Neural crest cell (in vitro differentiated cells): ENCODE results near the gene HIP1R. TPM values are rescaled to one million over a fixed set of nuclear protein-coding genes. Genes with fewer than 3 reads are reported as not detected.

Source experiments
- DNase-seq: peaks from one replicate; pipeline ENCODE4 v3.0.0; 2021; ENCODE audit warnings: low read depth, mixed read lengths, low spot score
- H3K27ac Mint-ChIP-seq: one replicate; pipeline ENCODE4 v1.8.0; 2021; ENCODE audit warnings: mild to moderate bottlenecking, mixed read lengths; ENCODE audit not compliant: unreplicated experiment
- H3K27me3 Mint-ChIP-seq: 2 replicates; pipeline ENCODE4 v1.8.0; 2021; ENCODE audit warnings: low read depth, mild to moderate bottlenecking, mixed read lengths
- H3K36me3 Mint-ChIP-seq: 2 replicates; pipeline ENCODE4 v1.8.0; 2021; ENCODE audit warnings: low read depth, mild to moderate bottlenecking, mixed read lengths
- H3K4me1 Mint-ChIP-seq: 2 replicates; pipeline ENCODE4 v1.8.0; 2021; ENCODE audit warnings: mixed read lengths
- H3K4me3 Mint-ChIP-seq: one replicate; pipeline ENCODE4 v1.8.0; 2021; ENCODE audit warnings: mild to moderate bottlenecking, mixed read lengths
- H3K9me3 Mint-ChIP-seq: 2 replicates; pipeline ENCODE4 v1.8.0; 2021; ENCODE audit warnings: mixed read lengths
- CTCF ChIP-seq: fragments of 200-600 bp; sonication (generic); conservative IDR thresholded peaks from 2 replicates; pipeline ENCODE4 v1.5.0; 2021; ENCODE audit warnings: antibody characterized with exemption, mild to moderate bottlenecking
- total RNA-seq: library from RNA; stranded (reverse); gene quantifications from 2 replicates; pipeline ENCODE4 v1.2.1, GENCODE V29; 2021

Gene HIP1R
- total RNA-seq, 1 donor from 2014 or later: 23.2 TPM

- no peak for TF ChIP-seq CTCF
- peaks cover 8% of the 10 kb centered on the region for H3K4me1 Mint-ChIP-seq
- no peak overlapping the region for H3K4me3 Mint-ChIP-seq
- DNase-seq: no peak
- H3K27me3 Mint-ChIP-seq: no peaks in the 10 kb centered on the region
- H3K9me3 Mint-ChIP-seq: no peaks in the 10 kb centered on the region
- H3K27ac Mint-ChIP-seq: no peak overlapping the region
- H3K36me3 Mint-ChIP-seq: no peaks in the 10 kb centered on the region
These were observed 12.2 kb downstream of the HIP1R start for GRCh38 chr12:122847516-122847836.

- Mint-ChIP-seq H3K27me3 (no peaks in the 10 kb centered on the region), H3K4me1 (peaks cover 11% of the 10 kb centered on the region), H3K27ac (no peak overlapping the region)
These were observed 12.7 kb downstream of the HIP1R start for GRCh38 chr12:122847921-122848421.

DNA sequence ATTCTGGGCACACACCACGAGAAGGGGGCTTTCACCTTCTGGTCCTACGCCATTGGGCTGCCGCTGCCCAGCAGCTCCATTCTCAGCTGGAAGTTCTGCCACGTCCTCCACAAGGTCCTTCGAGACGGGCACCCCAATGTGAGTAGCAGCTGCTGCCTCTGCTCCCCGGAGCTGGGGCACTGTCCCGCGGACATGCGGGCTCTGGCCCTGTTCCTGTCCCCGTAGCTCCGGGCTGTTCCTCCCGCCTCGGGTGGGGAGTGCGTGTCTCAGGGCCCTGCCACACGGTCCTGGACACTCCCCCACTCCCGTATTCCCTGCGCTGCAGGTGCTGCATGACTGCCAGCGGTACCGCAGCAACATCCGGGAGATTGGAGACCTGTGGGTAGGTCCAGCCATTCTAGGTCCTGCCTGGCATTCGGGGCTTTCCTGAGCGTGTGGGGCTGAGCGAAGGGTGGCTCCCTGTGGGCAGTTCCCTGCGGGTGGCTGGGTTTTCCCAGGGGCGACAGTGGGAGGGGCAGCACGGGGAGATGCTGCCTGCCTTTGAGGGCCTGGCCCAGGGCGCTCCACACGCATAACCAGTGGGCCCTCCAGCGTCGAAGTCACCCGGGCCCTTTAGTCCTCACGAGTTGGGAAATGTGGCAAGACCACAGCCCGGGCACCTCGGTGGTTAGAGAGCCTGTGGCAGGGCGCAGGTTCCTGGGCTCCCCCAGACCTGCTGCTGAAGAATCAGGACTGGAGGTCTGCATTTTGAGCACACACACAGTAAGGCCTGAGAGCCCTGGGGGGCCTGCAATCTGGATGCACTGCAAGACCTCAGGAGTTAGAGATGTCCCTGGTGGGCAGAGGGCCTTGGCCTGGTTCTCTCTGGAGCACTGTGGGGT lies 13.5 kb downstream of the HIP1R start:
- DNase-seq: no peak
- H3K27ac Mint-ChIP-seq: no peak overlapping the region
- H3K4me1 Mint-ChIP-seq: peaks cover 9% of the 10 kb centered on the region
- H3K9me3 Mint-ChIP-seq: no peaks in the 10 kb centered on the region
- H3K4me3 Mint-ChIP-seq: no peak overlapping the region
- no peaks in the 10 kb centered on the region for H3K36me3 Mint-ChIP-seq
- TF ChIP-seq CTCF: no peak
- H3K27me3 Mint-ChIP-seq: no peaks in the 10 kb centered on the region

More at GRCh38 chr12:122847921-122848421, 12.7 kb downstream of the HIP1R start:
- Mint-ChIP-seq H3K9me3 (no peaks in the 10 kb centered on the region), H3K36me3 (no peaks in the 10 kb centered on the region), H3K4me3 (no peak overlapping the region)
- DNase-seq: no peak
- TF ChIP-seq CTCF: no peak

- no peak overlapping the region for H3K27ac Mint-ChIP-seq
- no peak for DNase-seq
- no peaks in the 10 kb centered on the region for H3K9me3 Mint-ChIP-seq
- TF ChIP-seq CTCF: no peak
- no peaks in the 10 kb centered on the region for H3K27me3 Mint-ChIP-seq
- H3K36me3 Mint-ChIP-seq: no peaks in the 10 kb centered on the region
- H3K4me3 Mint-ChIP-seq: no peak overlapping the region
- H3K4me1 Mint-ChIP-seq: peaks cover 8% of the 10 kb centered on the region
These were observed 14.2 kb downstream of the HIP1R start for GRCh38 chr12:122849352-122850047.

DNA sequence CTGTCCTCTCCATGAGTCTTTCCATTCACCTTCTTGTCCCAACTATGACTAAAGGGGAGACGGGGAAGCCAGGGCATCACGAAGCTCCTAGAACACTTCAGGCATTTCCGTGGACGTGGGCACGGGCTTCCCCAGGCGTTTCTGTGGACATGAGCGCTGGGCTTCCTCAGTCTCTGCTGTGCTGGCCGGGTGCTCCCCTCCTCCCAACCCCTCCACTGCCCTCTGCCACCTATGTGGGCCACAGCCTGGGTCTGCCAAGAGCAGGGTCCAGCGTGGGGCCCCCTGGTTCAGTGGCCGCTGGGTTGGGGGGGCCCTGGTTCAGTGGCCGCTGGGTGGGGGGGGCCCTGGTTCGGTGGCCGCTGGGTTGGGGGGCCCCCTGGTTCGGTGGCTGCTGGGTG lies 14.8 kb downstream of the HIP1R start:
- Mint-ChIP-seq H3K27ac (no peak overlapping the region), H3K9me3 (no peaks in the 10 kb centered on the region), H3K4me3 (no peak overlapping the region), H3K4me1 (peaks cover 8% of the 10 kb centered on the region), H3K27me3 (no peaks in the 10 kb centered on the region), H3K36me3 (no peaks in the 10 kb centered on the region)
- DNase-seq: no peak
- TF ChIP-seq CTCF: no peak
